Testis (tissue), 3 donors: ENCODE results near the gene SNN. TPM values are rescaled to one million over a fixed set of nuclear protein-coding genes. Genes with fewer than 3 reads are reported as not detected.

Experiments
- DNase-seq: peaks from one replicate; pipeline ENCODE4 v3.0.0-alpha.2; 2019
- H3K27ac ChIP-seq, 2 donors: fragments of 200-600 bp; sonication (generic); one replicate each; pipeline ENCODE4 v1.5.1; 2019
- H3K27me3 ChIP-seq: fragments of 200-600 bp; sonication (generic); one replicate; pipeline ENCODE4 v1.5.1; 2019
- H3K36me3 ChIP-seq: fragments of 200-600 bp; sonication (generic); one replicate; pipeline ENCODE4 v1.5.1; 2017; ENCODE audit warnings: low read depth; ENCODE audit errors: missing control alignments
- H3K4me1 ChIP-seq: fragments of 200-600 bp; sonication (generic); one replicate; pipeline ENCODE4 v1.5.1; 2019
- H3K4me3 ChIP-seq, 2 donors: fragments of 200-600 bp; sonication (generic); one replicate each; pipeline ENCODE4 v1.5.1; 2017 to 2019
- H3K9me3 ChIP-seq: fragments of 200-600 bp; sonication (generic); one replicate; pipeline ENCODE4 v1.5.1; 2017
- CTCF ChIP-seq, 3 experiments: fragments of 450-650 bp in 2 of 3; fragments of 200-600 bp in 1 of 3; sonication (generic) in 1 of 3; IDR thresholded peaks; one replicate each; pipeline ENCODE4 v1.5.1; 2016 to 2019; ENCODE audit warnings: antibody characterized with exemption in 3 of 3, mild to moderate bottlenecking in 2 of 3, moderate library complexity in 1 of 3
- POLR2A ChIP-seq: fragments of 450-650 bp; IDR thresholded peaks from one replicate; pipeline ENCODE4 v1.6.1; 2017; ENCODE audit warnings: antibody characterized with exemption, mild to moderate bottlenecking, moderate library complexity
- WGBS, 2 donors: methylation state at CpG; one replicate each; pipeline ENCODE4 v1.1.5; 2018; 5-methylcytosine and 5-hydroxymethylcytosine counted together
- intact Hi-C: fragments of 100-400 bp; cut with DNase I; formaldehyde crosslinking; loops from one replicate; pipeline ENCODE4 v1.15.1; 2023; ENCODE audit warnings: low total_unique reads
- polyA plus RNA-seq: library from polyadenylated mRNA; stranded (reverse); fragments of 350-450 nt; fragmentation: Illumina TruSeq; extraction: RNeasy Lipid Tissue Mini Kit (QIAGEN cat#74804); gene quantifications from one replicate; pipeline ENCODE4 v1.2.3, GENCODE V29; 2014; ENCODE audit warnings: low read depth, low replicate concordance; ENCODE audit not compliant: insufficient read depth
- total RNA-seq, 2 donors: library from RNA; depleted of rRNA; stranded (reverse); fragments of >200 nt; gene quantifications; one replicate each; pipeline ENCODE4 v1.2.3, GENCODE V29; 2016

Gene SNN
- total and polyA plus RNA-seq, 3 donors from 2014 or later: 7.0 to 10.3 (median 10.1) TPM

- WGBS, 2 donors: 74 to 83% methylated on average over 7 of the region's 7 CpGs
- intact Hi-C loops: no loop called here
- no peaks in the 10 kb centered on the region for H3K4me1 ChIP-seq
- no peak for DNase-seq
- no peaks in the 10 kb centered on the region for H3K9me3 ChIP-seq
- H3K27me3 ChIP-seq: no peaks in the 10 kb centered on the region
- no peaks in the 10 kb centered on the region for H3K36me3 ChIP-seq
- TF ChIP-seq CTCF (IDR thresholded peaks at IDR 0.05): no peak
- no peak for TF ChIP-seq POLR2A
- H3K4me3 ChIP-seq: no peak overlapping the region
- no peak overlapping the region for H3K27ac ChIP-seq
Measured at GRCh38 chr16:11698271-11698689, 30.0 kb downstream of the SNN start.

- WGBS, 2 donors: 90 to 91% methylated on average over 10 of the region's 10 CpGs
- no peak for TF ChIP-seq CTCF (IDR thresholded peaks at IDR 0.05)
- no peak for TF ChIP-seq POLR2A
- Histone ChIP-seq H3K4me3 (no peak overlapping the region), H3K4me1 (no peaks in the 10 kb centered on the region), H3K36me3 (no peaks in the 10 kb centered on the region), H3K9me3 (no peaks in the 10 kb centered on the region), H3K27ac (no peak overlapping the region), H3K27me3 (no peaks in the 10 kb centered on the region)
- intact Hi-C loops: no loop called here
- DNase-seq: no peak
Measured at GRCh38 chr16:11699234-11699894, 31.1 kb downstream of the SNN start.

DNA sequence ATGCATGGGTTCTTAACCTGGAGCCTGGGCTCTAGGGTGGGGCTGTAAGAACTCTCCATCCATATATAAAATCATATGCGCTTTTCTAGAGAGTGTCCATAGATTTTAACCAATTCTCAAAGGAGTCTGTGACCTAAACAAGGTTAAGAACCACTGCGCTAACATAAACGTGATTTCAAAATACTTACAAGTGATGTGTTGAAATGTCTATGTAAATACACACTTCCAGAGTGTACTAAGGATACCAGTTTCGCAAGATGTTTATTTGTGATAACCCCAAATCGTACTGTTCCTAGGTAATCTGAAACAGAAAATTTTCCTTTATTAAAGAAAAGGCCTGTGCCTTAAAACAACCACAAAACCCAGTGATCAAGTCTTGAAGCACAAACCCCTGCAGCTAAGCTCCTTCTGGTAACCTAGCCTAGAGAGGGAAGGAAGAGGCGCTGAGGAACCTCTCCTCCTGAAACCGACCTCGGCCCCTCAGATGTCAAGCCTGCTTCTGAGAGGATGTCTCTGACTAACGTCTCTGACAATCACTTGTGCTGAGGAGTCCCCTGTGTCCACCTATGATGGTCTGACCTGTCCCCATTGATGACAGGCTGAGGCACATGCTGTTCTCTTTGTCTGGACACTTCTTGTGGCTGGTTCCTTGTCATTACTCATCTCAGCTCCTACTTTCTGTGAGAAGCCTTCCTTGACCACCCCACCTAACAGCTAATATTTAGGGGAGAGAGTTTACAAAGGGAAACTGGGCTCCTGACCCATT lies 32.2 kb downstream of the SNN start:
- no peaks in the 10 kb centered on the region for H3K9me3 ChIP-seq
- 86 to 89% methylated on average over 9 of the region's 9 CpGs for WGBS, 2 donors
- H3K4me3 ChIP-seq: no peak overlapping the region
- H3K27me3 ChIP-seq: no peaks in the 10 kb centered on the region
- TF ChIP-seq CTCF (IDR thresholded peaks at IDR 0.05) (no peak), POLR2A (no peak)
- peaks cover 1% of the 10 kb centered on the region for H3K4me1 ChIP-seq
- intact Hi-C loops: no loop called here
- DNase-seq: no peak
- H3K36me3 ChIP-seq: no peaks in the 10 kb centered on the region
- H3K27ac ChIP-seq: no peak overlapping the region

DNA sequence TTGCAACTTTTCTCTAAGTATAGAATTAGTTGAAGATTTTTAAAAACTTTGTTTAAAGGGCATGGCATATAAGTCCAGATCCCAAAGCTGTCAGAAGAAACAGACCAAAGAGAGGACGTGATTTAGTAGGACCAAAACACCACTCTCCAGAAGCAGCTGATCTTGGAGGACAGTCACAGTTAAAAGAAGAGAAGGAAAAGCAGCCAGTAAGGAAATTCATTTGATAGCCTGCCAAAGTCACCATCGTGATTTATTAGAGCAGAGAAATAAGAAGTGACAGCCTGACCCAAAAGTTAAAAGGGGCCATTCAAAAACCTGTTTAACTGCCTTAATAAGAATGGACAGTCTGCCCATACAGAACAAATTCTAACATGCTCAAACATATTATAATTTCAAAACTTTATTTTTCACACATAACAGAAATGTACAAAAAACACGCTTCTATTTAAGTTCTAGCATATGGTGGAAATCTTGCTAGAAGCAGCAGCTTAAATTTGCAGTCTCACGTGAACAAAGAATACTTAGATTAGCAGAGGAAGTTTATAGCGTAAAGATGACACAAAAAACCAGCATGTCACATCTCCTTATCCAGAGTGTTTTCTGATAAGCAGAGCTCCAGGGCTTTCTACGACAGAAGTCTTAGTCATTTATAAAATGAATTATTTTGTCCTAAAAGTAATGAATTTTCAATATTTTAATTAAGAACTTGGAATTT lies 37.2 kb downstream of the SNN start:
- Histone ChIP-seq H3K27me3 (no peaks in the 10 kb centered on the region), H3K9me3 (no peaks in the 10 kb centered on the region), H3K4me3 (no peak overlapping the region), H3K4me1 (peaks cover 13% of the 10 kb centered on the region), H3K36me3 (no peaks in the 10 kb centered on the region), H3K27ac (peak overlapping the region; percentile 11 to 19)
- TF ChIP-seq CTCF (IDR thresholded peaks at IDR 0.05) (no peak), POLR2A (no peak)
- intact Hi-C loops: no loop called here
- DNase-seq: no peak
- 53% methylated on average over 6 of the region's 6 CpGs for WGBS, 2 donors
